ENCODE data around the gene ARL2.
A peak's percentile ranks its signal among the peaks of the same experiment; 100 is the strongest.
"Not testable (repeated sequence)": the region's sequence is repeated elsewhere in the genome, so short reads cannot be mapped to it uniquely, and the experiment has no call there.

The ARL2 gene

GRCh38 chr11:64976651-64977050 is 37.3 kb upstream of the ARL2 start:
- no peaks in the 10 kb centered on the region for H4K20me1 ChIP-seq (ENCODE audit: control insufficient read depth, insufficient read depth, low read depth, low read length)
- H3K9me3 ChIP-seq (ENCODE audit: control insufficient read depth, insufficient read depth, low read length): no peaks in the 10 kb centered on the region
- H3F3A ChIP-seq (ENCODE audit: control insufficient read depth, insufficient read depth): peaks cover 16% of the 10 kb centered on the region
- TF ChIP-seq EZH2phosphoT487 (IDR thresholded peaks at IDR 0.05; ENCODE audit: borderline replicate concordance, low read length) (no peak), CTCF (IDR thresholded peaks at IDR 0.05; ENCODE audit: low read depth, low read length, poor library complexity, severe bottlenecking) (no peak)
- H3K9me2 ChIP-seq (replicated peaks; ENCODE audit: control insufficient read depth, low read length): no peaks in the 10 kb centered on the region
- no peaks in the 10 kb centered on the region for H3K36me3 ChIP-seq (ENCODE audit: control insufficient read depth, low read length)
- no peak overlapping the region for H3K4me2 ChIP-seq (ENCODE audit: low read length)
- H3K27me3 ChIP-seq (ENCODE audit: control insufficient read depth, low read length): no peaks in the 10 kb centered on the region
- H3K27ac ChIP-seq (ENCODE audit: low read depth, low read length): no peak overlapping the region
- peaks cover 53% of the 10 kb centered on the region for H3K4me1 ChIP-seq (ENCODE audit: control insufficient read depth, low read length)
- H3K4me3 ChIP-seq (ENCODE audit: low read length): no peak overlapping the region
- no peaks in the 10 kb centered on the region for H3K79me2 ChIP-seq (ENCODE audit: control insufficient read depth, low read length)

- not testable (repeated sequence) for H3K9me3 ChIP-seq (ENCODE audit: control insufficient read depth, insufficient read depth, low read length); H4K20me1 ChIP-seq (ENCODE audit: control insufficient read depth, insufficient read depth, low read depth, low read length); H3K9me2 ChIP-seq (replicated peaks; ENCODE audit: control insufficient read depth, low read length); H3K79me2 ChIP-seq (ENCODE audit: control insufficient read depth, low read length); H3K4me3 ChIP-seq (ENCODE audit: low read length); H3K27me3 ChIP-seq (ENCODE audit: control insufficient read depth, low read length); H3K4me2 ChIP-seq (ENCODE audit: low read length); H3F3A ChIP-seq (ENCODE audit: control insufficient read depth, insufficient read depth); H3K36me3 ChIP-seq (ENCODE audit: control insufficient read depth, low read length); H3K27ac ChIP-seq (ENCODE audit: low read depth, low read length)
- peaks cover 52% of the 10 kb centered on the region for H3K4me1 ChIP-seq (ENCODE audit: control insufficient read depth, low read length)
Measured at GRCh38 chr11:64983339-64983738, 30.6 kb upstream of the ARL2 start.

GRCh38 chr11:64987998-64988854 is 25.7 kb upstream of the ARL2 start:
- Histone ChIP-seq H3K27me3 (ENCODE audit: control insufficient read depth, low read length) (no peaks in the 10 kb centered on the region), H4K20me1 (ENCODE audit: control insufficient read depth, insufficient read depth, low read depth, low read length) (no peaks in the 10 kb centered on the region), H3K4me2 (ENCODE audit: low read length) (peak overlapping the region; percentile 100), H3K9me3 (ENCODE audit: control insufficient read depth, insufficient read depth, low read length) (no peaks in the 10 kb centered on the region), H3K79me2 (ENCODE audit: control insufficient read depth, low read length) (no peaks in the 10 kb centered on the region), H3K36me3 (ENCODE audit: control insufficient read depth, low read length) (no peaks in the 10 kb centered on the region), H3K9me2 (replicated peaks; ENCODE audit: control insufficient read depth, low read length) (no peaks in the 10 kb centered on the region), H3K4me1 (ENCODE audit: control insufficient read depth, low read length) (peaks cover 79% of the 10 kb centered on the region), H3F3A (ENCODE audit: control insufficient read depth, insufficient read depth) (peaks cover 10% of the 10 kb centered on the region), H3K4me3 (ENCODE audit: low read length) (0 out of 2 replicates have a peak overlapping the region, but pooled peaks have one; percentile 4), H3K27ac (ENCODE audit: low read depth, low read length) (peak overlapping the region; percentile 29; the same call in 1 of the 2 replicates)
- TF ChIP-seq CTCF (IDR thresholded peaks at IDR 0.05; ENCODE audit: low read depth, low read length, poor library complexity, severe bottlenecking): no peak
- TF ChIP-seq EZH2phosphoT487 (IDR thresholded peaks at IDR 0.05; ENCODE audit: borderline replicate concordance, low read length): no peak

- Histone ChIP-seq H3K9me3 (ENCODE audit: control insufficient read depth, insufficient read depth, low read length) (no peaks in the 10 kb centered on the region), H3K4me1 (ENCODE audit: control insufficient read depth, low read length) (peaks cover 71% of the 10 kb centered on the region), H3K79me2 (ENCODE audit: control insufficient read depth, low read length) (no peaks in the 10 kb centered on the region), H3F3A (ENCODE audit: control insufficient read depth, insufficient read depth) (peaks cover 10% of the 10 kb centered on the region), H4K20me1 (ENCODE audit: control insufficient read depth, insufficient read depth, low read depth, low read length) (no peaks in the 10 kb centered on the region), H3K27me3 (ENCODE audit: control insufficient read depth, low read length) (no peaks in the 10 kb centered on the region), H3K27ac (ENCODE audit: low read depth, low read length) (peak overlapping the region; percentile 97), H3K4me2 (ENCODE audit: low read length) (peak overlapping the region; percentile 100), H3K36me3 (ENCODE audit: control insufficient read depth, low read length) (no peaks in the 10 kb centered on the region), H3K4me3 (ENCODE audit: low read length) (peak overlapping the region; percentile 82), H3K9me2 (replicated peaks; ENCODE audit: control insufficient read depth, low read length) (no peaks in the 10 kb centered on the region)
- TF ChIP-seq EZH2phosphoT487 (IDR thresholded peaks at IDR 0.05; ENCODE audit: borderline replicate concordance, low read length): no peak
- no peak for TF ChIP-seq CTCF (IDR thresholded peaks at IDR 0.05; ENCODE audit: low read depth, low read length, poor library complexity, severe bottlenecking)
Measured at GRCh38 chr11:64989416-64989815, 24.5 kb upstream of the ARL2 start.
